COR-L47 (cell line): ENCODE measurements around the gene WDR27.

Experiments used
- DNase-seq: peaks from one replicate; lab custom pipeline; 2025; lab: John Stamatoyannopoulos, UW

WDR27 gene

DNA sequence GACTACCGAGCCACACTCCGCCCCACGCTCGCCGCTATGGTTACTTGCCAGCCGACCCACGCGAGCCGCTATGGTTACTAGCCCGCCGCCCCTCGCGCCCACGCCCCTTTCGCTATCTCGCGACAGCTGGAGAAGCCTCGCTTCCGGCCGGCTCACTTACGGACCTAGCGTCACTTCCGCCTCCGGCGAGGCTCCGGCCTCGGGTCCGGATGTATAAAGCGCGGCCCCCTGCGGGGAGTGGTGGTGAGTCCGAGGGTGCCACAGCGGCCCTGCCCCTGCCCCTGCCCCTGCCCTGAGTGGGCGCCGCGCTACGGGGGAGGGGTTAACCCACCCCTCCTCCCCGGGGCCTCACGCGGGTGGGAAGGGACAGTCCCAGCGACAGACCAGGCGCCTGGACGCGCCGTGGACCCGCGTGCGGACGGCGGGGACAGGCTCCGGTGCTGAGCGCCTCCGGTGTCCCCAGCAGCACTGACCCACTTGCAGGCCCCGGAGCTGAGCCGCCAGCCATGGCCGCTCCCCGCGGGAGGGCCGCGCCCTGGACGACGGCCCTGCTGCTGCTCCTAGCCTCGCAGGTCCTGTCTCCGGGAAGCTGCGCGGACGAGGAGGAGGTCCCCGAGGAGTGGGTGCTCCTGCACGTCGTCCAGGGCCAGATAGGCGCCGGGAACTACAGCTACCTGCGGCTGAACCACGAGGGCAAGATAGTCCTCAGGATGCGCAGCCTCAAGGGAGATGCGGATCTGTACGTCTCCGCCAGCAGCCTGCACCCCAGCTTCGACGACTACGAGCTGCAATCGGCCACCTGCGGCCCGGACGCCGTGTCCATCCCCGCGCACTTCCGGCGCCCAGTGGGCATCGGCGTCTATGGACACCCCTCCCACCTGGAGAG, at the start of gene WDR27, which contains the start of gene C6orf120:
TSS of gene WDR27 (minus strand) at position 76 of the 886 bp plus-strand sequence. CDS start 13,024 bp downstream, outside the sequence.
TSS of gene C6orf120 (plus strand) at position 173 of the 886 bp plus-strand sequence. CDS start at position 507, 334 bp downstream.
- DNase-seq: peak; percentile 93

DNA sequence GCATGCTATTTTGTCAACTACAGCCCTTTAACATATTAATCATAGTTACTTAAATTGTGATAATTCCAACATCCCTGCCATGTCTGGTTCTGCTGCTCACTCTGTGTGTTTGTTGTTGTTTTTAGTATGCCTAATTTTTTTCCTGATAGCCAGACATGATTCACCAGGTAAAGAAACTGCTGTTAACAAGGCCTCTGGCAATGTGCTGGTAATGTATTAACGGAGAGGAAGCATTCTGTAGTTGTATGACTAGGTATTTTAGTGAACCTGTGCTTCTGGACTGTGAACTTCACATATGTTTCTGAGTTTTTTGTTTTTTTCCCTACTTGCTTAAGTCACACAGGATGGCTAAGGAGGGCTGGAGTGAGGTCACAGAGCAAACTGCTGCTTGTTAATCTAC, 44.7 kb upstream of the WDR27 start:
- no peak for DNase-seq

DNA sequence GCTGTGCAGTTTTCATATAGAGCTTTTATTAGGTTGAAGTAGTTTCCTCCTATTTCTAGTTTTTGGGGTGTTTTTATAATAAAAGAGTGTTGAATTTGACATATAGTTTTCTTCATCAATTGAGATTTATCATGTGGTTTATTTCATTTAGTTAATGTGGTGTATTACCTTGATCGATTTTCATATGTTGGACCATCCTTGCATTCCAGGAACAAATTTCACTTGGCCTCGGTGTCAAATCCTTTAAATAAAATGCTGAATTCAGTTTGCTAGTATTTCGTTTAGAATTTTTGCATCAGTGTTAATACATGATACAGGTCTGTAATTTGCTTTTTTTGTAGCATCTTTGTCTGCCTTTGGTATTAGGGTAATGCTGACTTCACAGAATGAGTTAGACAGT, 43.6 kb upstream of the WDR27 start:
- no peak for DNase-seq

DNA sequence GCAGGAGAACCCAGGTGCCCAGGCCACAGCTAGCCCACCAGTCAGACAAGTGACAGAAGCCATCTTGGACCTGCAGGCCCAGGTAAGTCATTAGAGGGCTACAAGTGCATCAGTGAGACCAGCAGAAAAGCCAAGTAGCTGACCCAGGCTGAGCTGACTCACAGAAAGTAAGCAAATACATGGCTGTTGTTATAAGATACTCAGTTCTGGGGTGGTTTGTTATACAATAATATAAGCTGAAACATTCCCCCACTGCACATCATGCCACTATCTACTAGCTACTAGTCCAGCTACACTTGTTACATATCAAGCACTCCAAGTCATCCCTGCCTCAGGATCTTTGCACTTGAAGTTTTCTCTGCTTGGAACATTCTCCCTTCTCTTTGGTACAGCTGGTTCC, 39.5 kb upstream of the WDR27 start:
- no peak for DNase-seq

DNA sequence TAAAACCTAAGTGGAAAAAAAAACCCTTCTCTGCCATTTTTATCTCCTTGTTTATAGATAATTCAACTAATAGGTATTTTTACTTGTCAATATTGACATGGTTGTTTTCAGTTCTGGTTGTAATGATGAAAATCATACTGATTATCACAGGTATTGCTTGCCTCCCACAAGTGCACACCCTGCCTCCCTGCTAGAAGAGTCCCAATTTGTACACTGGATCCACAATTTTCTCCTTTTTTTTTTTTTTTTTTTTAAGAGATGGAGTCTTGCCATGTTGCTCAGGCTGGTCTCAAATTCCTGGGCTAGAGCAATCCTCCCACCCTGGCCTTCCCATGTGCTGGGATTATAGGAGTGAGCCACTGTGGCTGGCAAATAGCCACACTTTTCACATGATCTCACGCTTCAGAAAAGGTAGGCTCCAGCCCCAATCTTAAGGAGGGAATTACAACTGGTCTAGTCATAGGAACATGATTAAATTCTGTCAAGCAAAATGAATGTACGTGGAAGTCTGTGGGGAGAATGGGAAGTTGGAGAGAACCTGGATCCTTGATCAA, 37.2 kb upstream of the WDR27 start:
- no peak for DNase-seq

DNA sequence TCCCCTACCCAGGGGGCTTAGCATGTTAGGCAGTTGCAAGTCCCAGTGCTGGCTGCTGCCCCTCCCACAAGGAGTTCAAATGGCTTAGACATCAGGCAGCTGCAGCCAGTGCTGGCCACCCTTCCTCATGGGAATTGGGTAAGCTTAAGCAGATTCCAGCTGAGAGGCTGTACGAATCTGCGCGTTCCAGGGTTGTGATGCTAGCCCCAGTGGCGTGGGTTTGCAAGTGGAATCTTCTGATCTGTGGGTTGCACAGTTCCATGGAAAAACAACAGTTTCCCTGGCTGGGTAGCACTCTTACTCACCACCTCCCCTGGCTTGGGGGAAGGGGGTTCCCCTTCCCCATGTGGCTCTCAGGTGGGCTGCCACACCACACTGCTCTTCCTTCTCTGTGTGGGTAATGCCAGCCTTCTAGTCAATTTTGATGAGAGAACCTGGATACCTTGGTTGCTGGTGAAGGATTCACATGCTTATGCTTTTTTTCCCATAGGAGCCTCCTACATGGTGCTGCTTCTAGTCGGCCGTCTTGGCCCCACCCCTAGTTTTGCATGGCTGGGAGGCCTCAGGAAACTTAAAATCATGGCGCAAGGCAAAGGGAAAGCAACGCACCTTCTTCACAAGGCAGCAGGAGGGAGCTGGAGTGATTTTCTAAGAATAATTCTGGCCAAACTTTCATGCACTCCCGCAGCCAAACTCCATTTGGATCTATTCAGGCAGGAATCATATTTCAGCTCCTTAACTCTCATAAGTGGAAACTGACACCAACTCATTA, 36.6 kb upstream of the WDR27 start:
- DNase-seq: no peak

DNA sequence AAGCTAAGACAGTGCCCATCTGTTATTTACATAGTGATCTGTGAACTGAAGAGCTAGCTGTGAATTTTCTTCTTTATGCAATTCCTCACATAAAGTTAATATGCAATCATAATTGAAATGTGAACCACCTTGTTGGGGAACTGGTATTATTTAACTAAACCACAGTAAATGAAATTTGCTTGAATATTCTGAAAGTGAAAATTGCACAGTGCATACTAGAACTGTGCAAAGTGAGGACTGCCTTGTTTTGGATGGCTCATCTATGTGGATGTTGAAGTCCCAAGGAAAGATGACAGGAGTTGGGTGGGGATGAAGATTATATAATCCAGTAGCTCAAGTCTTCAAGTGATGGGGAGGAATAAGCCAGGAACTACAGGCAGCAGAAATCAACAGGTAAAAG, 28.1 kb upstream of the WDR27 start:
- DNase-seq: no peak

DNA sequence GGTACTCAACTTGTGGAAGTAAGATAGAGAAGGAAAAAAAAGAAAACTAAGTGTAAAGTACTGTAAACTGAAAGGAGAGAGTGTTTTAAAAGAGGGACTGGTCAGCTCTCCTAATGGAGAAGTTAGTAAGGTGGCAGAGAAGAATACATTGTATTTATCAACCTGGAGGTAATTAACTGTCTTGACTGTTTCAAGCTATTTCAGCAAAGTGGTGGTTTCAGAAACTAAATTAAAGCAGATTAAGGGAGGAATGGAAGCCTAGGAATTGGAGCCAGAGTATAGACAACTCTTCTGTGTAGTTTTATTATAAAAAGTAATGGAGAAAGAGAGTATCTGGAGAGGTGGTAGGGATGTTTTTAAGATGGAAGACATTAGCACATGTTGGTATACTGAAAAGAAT, 25.1 kb upstream of the WDR27 start:
- no peak for DNase-seq

DNA sequence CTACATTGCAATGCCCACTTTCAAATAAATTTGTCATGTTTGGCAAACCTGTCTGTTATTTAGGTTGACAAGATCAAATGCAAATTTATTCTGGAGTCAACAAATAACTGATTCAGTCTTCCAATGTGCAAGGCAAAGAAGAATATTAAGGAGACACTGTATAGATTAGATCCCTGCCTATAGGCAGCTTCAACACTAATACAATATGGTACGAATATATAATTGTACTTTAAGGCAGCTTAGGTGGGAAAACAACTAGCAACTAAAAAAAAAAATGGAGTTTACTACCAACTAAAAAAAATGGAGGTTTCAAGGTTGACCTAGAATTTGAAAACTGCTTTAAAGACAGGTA, 24.2 kb upstream of the WDR27 start:
- no peak for DNase-seq

DNA sequence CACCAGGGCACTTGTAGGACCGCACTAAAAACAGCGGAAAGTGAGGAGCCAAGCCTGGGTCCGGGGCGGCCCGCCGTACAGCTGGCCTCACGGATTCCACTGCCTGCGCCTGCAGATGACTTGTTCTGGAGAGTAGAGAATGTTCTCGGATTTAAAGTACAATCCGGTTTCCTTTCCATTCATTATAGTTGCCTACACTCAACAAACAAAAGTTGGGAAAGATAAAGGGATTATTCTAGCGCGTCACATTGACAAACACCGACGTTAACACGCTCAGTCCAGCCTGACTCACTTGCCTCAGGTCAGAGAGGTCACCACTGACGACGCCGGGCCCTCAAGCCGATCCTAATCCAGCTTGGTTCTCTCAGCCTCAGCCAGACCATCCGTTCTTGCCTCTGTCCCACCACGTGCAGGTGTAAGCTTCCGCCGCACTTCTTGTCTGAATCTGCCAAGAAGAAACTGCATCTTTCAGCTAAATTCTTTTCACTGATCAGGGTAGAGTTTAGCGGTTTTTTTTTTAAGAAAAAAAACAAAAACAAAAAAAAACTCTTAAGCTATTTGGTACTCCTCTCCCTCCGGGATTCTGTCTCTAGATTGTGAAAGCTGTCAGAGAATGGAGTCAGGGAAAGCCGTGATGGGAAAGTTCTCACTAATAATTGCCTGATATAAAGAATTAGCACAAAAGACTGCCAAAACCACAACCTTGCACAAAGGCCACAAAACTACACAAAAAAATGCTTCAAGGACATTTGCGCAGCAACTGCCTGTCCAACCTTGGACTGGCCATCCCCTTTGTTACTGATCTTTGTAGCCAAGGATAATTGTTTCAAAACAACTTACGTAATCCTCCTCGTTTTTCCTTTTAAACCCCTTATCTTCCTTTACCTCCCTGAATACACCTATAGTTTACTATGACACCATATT, 23.6 kb upstream of the WDR27 start:
- no peak for DNase-seq

DNA sequence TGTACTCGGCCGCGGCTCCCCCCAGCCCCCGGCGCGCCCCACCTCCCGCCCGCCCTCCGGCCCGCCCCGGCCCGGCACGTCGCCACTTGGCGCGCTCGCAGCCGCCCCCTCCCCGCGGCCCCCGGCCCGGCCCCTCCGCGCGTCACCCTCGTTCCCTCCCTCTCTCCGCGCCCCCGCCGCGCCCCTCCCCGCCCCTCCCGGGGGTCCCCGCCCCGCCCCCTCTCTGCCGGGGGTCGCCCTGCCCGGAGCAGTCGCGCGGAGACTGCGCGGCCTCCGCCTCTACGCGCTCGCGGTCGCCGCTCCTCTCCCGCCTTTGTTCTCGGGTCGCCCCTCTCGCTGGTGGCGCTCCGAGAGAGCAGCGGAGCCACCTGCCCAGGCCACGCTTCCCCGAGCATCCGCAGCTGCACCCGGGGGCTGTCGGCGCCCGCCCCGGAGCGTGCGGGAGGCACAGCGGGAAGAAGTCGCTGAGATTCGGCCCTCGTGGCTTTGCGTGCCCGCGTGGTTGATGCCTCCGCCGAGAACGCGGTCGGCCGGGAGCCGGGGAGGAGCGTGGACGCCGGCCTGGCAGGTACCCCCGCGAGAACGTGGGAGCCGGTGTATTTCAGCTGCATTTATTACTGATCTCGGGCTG, 22.8 kb upstream of the WDR27 start, which contains the start of gene PHF10:
TSS of gene PHF10 (minus strand) at position 7 of the 631 bp plus-strand sequence. CDS start 569 bp downstream, outside the sequence.
- peak; percentile 57 for DNase-seq

DNA sequence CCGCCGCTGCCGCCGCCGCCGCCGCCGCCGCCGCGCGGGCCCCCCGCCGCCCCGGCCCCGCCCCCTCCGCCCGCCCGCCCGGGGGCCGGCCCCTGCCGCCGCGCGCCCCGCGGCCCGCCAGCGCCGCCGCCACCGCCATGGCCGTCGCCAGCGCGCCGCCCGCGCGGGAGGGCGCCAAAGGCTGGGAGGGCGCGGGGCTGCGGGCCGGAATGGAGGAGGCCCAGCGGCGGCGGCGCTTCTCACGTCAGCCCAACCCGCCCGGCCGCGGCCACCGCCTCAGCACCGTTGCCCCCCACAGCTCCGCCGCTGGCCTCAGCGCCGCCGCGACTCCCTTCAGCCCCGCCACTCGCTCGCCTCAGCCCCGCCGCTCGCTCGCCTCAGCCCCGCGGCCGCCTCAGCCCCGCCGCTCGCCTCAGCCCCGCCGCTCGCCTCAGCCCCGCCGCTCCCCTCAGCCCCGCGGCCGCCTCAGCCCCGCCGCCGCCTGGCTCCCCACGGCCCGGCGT, 22.2 kb upstream of the WDR27 start:
- no peak for DNase-seq

DNA sequence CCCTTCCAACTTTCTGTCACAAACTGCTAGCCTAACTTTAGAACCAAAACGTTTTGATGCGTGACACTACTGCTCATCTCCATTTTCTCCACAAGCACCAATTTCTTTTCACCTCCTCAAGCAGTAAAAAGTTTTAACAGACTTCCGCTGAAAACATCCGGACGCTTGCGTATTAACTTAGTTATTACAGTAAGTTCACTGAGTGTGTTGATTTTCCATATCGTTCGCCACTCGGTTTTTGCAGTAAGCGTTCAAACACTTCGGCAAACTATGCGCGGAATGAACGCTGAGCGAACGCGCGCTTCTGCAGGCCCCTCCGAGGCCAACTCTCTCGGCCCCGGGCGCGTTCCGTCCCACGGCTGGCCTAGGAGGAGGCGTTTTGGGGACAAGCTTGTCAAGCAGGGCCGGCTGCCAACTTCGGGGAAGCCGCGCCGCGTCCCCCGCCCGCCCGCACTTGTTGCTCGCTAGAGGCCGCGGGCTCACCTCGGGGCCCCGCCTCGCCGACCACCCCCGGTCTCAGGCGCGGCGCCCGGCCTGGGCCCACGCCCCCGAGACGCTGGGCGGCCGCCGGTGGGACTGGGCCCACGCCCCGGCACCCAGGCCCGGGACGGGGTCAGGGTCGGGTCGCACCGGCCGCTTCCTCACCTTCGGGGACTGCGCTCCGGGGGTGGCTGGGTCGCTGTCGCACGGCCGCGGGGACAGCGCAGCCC, 21.5 kb upstream of the WDR27 start:
- DNase-seq: peak; percentile 30

DNA sequence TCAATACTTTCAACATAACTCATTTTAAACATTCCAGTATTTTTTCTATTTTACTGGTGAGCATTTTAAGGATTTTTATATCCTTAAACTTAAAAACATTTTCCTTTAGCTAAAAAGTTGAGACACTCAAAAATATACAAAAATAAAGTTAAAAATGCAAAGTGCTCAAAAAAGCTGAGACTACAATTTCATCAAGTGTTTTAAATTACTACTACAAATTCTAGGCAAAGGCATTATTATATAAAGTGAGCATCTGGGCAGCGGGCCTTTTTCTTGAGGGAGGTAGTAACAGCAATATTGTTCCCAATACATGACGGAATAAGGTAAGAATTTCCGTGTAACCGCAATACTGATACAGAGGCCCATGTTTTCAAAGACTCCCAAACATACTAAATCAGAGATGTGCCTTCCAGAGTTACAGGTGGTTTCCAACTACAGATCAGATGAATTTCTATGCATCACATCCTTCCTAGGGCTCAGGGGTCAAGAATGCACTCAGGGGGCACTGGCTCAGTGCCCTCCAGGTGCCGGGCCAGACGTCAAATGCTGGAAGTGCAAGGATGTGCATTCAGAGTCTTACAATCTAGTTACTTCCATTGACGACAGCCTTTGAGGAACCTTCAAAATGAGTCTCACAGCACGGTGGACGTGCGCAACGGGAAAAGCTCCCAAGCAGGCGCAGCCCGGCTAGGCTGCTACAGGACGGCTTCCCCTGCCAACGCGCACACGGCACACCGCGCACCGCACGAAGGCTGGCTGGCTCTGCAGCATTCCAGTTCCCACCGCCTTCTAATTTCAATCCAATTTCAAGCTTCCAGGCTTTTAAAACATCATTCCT, 20.8 kb upstream of the WDR27 start:
- DNase-seq: no peak

DNA sequence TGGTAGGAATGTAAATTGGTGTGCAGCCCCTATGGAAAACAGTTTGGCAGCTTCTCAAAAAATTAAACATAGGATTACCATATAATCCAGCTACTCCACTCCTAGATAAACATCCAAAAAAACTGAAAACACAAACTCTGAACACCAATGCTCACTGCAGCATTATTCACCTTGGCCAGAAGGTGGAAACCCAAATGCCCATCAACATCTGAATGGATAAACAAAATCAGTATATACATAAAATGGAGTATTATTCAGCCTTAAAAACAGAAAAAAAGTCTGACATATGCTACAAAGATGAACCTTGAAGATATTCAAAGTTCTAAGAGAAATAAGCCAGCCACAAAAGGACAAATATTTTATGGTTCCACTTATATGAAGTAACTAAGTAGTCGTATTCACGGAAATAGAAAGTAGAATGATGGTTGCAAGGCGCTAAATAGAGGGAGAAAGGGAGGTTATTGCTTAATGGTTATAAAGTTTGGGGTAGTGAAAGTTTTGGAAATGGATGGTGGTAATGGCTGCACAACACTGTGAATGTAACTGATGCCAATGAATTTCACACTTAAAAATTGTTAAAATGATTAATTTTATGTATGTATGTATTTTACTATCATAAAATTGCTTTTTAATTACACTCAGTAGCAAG, 18.5 kb upstream of the WDR27 start:
- no peak for DNase-seq

DNA sequence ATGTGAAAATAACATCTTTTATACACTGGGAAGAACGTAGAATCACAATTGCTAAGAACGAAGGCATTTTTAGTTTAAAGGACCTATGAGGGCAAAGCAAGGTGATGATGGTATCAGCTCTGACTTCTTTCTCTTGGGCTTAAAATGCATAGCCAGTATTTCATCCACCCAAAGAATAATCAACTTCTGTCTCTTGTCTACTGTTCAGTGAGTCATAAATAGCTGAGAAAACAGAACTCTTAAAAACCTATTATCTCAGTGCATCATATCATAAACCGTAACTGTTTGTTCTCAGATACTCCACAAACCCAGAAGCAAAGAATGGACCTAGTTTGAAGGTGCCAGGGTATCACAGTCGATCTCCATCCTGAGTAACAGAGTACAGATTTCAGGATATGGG, 17.3 kb upstream of the WDR27 start:
- DNase-seq: no peak

DNA sequence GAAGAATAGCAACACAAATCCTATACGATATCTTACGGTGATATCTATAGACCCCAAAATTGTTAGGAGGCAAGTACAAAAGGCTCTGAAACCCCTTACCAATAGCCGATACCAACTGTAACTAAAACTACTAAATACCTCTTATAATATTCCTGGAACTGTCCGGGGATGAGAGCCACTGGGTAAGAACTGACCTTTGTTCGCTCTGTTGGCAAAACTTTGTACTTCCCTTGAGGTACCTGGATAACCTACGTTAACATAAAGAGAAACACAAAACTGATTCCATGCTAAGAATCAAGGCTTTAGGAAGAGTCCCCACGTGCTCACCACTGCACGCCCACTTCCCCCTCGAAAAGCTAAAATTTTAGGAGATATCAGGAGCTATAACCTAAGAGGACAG, 12.8 kb upstream of the WDR27 start:
- DNase-seq: no peak

DNA sequence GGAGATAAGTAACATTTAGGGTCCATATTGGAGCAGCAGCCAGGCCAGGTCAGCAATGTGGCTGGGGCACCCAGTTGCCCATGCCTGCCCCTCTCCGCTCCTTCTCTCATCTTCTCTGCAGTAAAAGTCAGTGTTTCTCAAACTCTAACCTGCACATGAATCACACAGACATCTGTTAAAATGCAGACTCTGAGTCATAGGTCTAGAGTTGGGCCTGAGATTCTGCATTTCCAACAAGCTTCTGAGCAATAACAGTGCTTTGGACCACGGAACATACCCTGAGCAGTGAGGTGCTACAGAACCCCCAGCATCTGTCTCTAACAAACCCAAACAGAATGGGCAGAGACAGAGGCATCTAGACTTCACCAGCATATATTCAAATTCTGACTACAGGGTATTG, 12.3 kb upstream of the WDR27 start:
- no peak for DNase-seq

DNA sequence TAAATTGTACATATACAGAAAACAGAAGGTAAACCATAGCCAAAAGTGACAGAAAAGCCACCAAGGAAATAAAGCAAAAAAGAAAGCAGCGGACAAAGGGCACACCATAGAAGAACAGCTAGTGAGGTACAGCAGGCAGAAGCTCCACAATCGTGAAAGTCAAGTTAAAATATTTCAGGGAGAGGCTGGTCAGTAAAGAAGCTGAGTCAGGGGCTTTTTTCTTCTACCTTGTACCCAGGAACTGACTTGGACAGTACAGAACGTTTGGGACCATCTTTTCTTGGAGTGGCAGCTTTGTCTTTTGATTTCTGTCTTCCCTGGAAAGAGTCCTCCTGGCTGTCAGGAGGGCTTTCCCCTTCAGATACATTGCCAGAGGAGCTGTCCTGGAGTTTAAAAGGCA, 8.2 kb upstream of the WDR27 start:
- DNase-seq: no peak
